ENCODE data around the gene PIEZO2.
A peak's percentile ranks its signal among the peaks of the same experiment; 100 is the strongest.

The PIEZO2 gene

DNA sequence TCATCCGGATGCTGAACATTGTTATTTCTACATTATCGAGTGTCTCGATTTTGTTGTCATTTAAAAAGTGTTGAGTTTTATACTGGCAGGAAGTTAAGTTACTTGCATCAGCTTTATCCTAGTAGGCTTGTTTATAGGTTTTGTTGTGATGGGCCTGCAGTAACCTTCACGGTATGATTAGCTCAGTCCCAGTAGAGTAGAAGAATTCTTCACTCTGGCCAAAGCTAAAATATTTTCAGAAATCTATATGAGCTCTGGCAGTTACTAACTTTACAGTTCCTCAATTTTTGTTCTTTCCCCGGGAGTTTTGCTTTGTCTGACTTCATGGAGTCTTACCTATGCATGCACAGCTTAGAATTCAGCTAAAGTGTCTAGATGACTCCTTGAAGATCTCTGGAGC lies 328.7 kb downstream of the PIEZO2 start:
- Mint-ChIP-seq H3K36me3 (peaks cover 0 to 2% of the 10 kb centered on the region in 2 donors), H3K4me1 (no peaks in the 10 kb centered on the region)

DNA sequence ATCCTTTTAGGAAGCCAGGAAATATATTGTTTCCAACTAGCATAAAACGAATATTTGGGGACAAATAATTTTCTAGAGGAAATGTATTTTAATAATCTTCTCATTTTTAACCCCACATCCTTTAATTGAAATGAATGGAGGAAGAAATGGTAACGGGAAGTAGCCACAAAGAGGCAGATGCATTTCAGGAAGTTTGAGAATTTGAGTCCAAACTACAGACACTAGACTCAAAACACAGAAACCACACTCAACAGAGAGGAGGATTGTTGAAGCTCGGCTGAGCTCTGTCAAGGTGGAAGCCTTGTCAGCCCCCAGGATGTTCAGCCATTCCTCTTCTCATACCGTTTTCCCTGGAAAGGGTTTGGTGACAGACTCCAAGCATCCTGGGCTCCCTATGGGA lies 335.0 kb downstream of the PIEZO2 start:
- Mint-ChIP-seq H3K4me1 (no peaks in the 10 kb centered on the region), H3K36me3 (no peaks in the 10 kb centered on the region), H3K4me3 (no peak overlapping the region), H3K27ac (no peak overlapping the region), H3K9me3 (no peaks in the 10 kb centered on the region), H3K27me3 (peaks cover 0 to 12% of the 10 kb centered on the region in 2 donors)
- no peak for ATAC-seq (replicated peaks)
- no peak for DNase-seq

More for the DNA sequence above, 328.7 kb downstream of the PIEZO2 start:
- Mint-ChIP-seq H3K27ac (no peak overlapping the region), H3K9me3 (peaks cover 9 to 10% of the 10 kb centered on the region in 2 donors), H3K27me3 (peaks cover 15 to 24% of the 10 kb centered on the region in 2 donors), H3K4me3 (no peak overlapping the region)
- ATAC-seq (replicated peaks) (no peak), DNase-seq (no peak)

GRCh38 chr18:10805587-10806118 lies 343.7 kb downstream of the PIEZO2 start:
- Mint-ChIP-seq H3K36me3 (no peaks in the 10 kb centered on the region), H3K9me3 (no peaks in the 10 kb centered on the region), H3K4me1 (no peaks in the 10 kb centered on the region), H3K27me3 (no peaks in the 10 kb centered on the region), H3K4me3 (no peak overlapping the region), H3K27ac (no peak overlapping the region)
- DNase-seq (no peak), ATAC-seq (replicated peaks) (no peak)

GRCh38 chr18:10804126-10804525 lies 345.2 kb downstream of the PIEZO2 start:
- H3K4me3 Mint-ChIP-seq: no peak overlapping the region
- no peaks in the 10 kb centered on the region for H3K4me1 Mint-ChIP-seq
- no peaks in the 10 kb centered on the region for H3K9me3 Mint-ChIP-seq
- no peaks in the 10 kb centered on the region for H3K36me3 Mint-ChIP-seq
- ATAC-seq (replicated peaks) (no peak), DNase-seq (no peak)
- no peaks in the 10 kb centered on the region for H3K27me3 Mint-ChIP-seq
- no peak overlapping the region for H3K27ac Mint-ChIP-seq

- no peak overlapping the region for H3K4me3 Mint-ChIP-seq
- H3K36me3 Mint-ChIP-seq: no peaks in the 10 kb centered on the region
- H3K9me3 Mint-ChIP-seq: no peaks in the 10 kb centered on the region
- no peak for ATAC-seq (replicated peaks)
- H3K4me1 Mint-ChIP-seq: no peaks in the 10 kb centered on the region
- no peak for DNase-seq
- H3K27ac Mint-ChIP-seq: no peak overlapping the region
- H3K27me3 Mint-ChIP-seq: no peaks in the 10 kb centered on the region
These were observed 350.4 kb downstream of the PIEZO2 start for GRCh38 chr18:10798727-10799550.

- DNase-seq (no peak), ATAC-seq (replicated peaks) (no peak)
- no peak overlapping the region for H3K4me3 Mint-ChIP-seq
- peaks cover 0 to 6% of the 10 kb centered on the region in 2 donors for H3K27me3 Mint-ChIP-seq
- H3K4me1 Mint-ChIP-seq: no peaks in the 10 kb centered on the region
- H3K36me3 Mint-ChIP-seq: no peaks in the 10 kb centered on the region
- H3K27ac Mint-ChIP-seq: no peak overlapping the region
- no peaks in the 10 kb centered on the region for H3K9me3 Mint-ChIP-seq
These were observed 351.5 kb downstream of the PIEZO2 start for GRCh38 chr18:10797896-10798295.

DNA sequence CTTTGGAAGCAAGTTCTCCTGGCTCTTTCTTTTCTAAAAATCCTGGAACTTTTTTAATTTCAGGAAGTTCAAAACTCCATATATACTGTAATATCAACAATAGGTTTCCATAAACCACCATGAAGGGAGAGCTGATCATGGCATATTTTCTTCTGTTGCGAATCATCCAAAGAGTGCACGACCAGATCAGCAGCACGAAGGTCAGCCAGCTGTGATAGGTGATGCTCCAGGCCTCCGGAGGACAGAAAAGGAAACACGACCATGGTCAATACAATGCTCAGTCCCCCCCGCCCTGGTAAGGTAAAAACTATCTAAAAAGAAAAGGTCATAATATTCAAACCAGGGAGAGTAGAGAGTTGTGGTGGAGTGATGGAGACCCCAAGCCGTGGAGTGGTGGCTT lies 354.6 kb downstream of the PIEZO2 start:
- H3K36me3 Mint-ChIP-seq: no peaks in the 10 kb centered on the region
- ATAC-seq (replicated peaks) (no peak), DNase-seq (no peak)
- H3K9me3 Mint-ChIP-seq: no peaks in the 10 kb centered on the region
- H3K4me1 Mint-ChIP-seq: no peaks in the 10 kb centered on the region
- H3K27ac Mint-ChIP-seq: no peak overlapping the region
- H3K27me3 Mint-ChIP-seq: peaks cover 9% of the 10 kb centered on the region in 2 donors
- no peak overlapping the region for H3K4me3 Mint-ChIP-seq

- no peak overlapping the region for H3K27ac Mint-ChIP-seq
- DNase-seq: no peak
- no peaks in the 10 kb centered on the region for H3K9me3 Mint-ChIP-seq
- H3K4me3 Mint-ChIP-seq: no peak overlapping the region
- no peaks in the 10 kb centered on the region for H3K4me1 Mint-ChIP-seq
- no peaks in the 10 kb centered on the region for H3K36me3 Mint-ChIP-seq
- no peak for ATAC-seq (replicated peaks)
- H3K27me3 Mint-ChIP-seq: peaks cover 9 to 15% of the 10 kb centered on the region in 2 donors
These were observed 355.5 kb downstream of the PIEZO2 start for GRCh38 chr18:10793730-10794370.

DNA sequence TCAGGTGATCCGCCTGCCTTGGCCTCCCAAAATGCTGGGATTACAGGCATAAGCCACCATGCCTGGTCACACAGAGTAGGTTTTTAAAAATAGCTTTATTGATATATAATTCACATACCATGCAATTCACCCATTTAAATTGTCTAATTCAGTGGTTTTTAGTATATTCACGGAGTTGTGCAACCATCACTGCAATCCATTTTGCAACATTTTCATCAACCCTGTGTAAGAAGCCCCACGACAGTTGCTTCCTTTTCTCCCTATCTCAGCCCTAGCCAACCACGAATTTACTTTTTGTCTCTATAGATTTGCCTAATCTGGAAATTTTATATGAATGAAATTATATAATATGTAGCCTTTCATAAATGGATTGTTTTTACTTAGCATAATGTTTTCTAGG lies 357.2 kb downstream of the PIEZO2 start:
- peaks cover 9 to 16% of the 10 kb centered on the region in 2 donors for H3K27me3 Mint-ChIP-seq
- no peak overlapping the region for H3K27ac Mint-ChIP-seq
- no peak for DNase-seq
- H3K9me3 Mint-ChIP-seq: no peaks in the 10 kb centered on the region
- H3K4me3 Mint-ChIP-seq: no peak overlapping the region
- no peak for ATAC-seq (replicated peaks)
- H3K36me3 Mint-ChIP-seq: no peaks in the 10 kb centered on the region
- H3K4me1 Mint-ChIP-seq: no peaks in the 10 kb centered on the region

DNA sequence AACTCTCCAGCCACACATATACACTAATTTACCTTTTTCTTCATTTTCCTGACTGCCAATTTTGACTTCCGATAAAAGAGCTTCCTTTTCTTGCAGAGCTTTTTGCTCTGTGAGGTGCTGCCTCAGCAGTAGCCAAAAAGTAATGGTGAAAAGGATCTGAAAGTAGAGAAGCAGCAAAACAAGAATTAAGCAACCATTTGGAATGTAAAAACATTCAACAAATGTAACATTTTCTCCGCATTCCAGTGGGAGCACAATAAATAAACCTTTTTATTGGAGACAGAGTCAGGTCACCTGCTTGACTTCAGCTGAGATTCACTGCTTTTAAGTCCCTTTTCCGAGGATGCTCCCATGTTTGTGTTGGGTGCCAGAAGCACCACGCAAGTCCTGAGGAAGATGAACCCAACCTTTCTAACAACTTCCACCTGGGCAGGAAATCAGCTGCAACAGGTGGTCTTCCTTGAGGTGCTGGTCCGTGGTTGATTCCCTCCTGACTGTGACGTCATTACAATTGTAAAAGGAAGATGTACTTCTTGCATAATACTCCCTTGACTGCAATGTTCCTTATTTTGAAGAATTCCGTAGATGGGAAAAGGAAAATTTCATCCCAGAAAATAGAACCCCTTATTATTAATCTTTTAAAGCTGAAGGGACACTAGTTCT lies 358.1 kb downstream of the PIEZO2 start:
- peaks cover 9 to 16% of the 10 kb centered on the region in 2 donors for H3K27me3 Mint-ChIP-seq
- H3K27ac Mint-ChIP-seq: no peak overlapping the region
- no peak for DNase-seq
- H3K4me1 Mint-ChIP-seq: no peaks in the 10 kb centered on the region
- no peaks in the 10 kb centered on the region for H3K9me3 Mint-ChIP-seq
- H3K4me3 Mint-ChIP-seq: no peak overlapping the region
- H3K36me3 Mint-ChIP-seq: no peaks in the 10 kb centered on the region
- no peak for ATAC-seq (replicated peaks)

DNA sequence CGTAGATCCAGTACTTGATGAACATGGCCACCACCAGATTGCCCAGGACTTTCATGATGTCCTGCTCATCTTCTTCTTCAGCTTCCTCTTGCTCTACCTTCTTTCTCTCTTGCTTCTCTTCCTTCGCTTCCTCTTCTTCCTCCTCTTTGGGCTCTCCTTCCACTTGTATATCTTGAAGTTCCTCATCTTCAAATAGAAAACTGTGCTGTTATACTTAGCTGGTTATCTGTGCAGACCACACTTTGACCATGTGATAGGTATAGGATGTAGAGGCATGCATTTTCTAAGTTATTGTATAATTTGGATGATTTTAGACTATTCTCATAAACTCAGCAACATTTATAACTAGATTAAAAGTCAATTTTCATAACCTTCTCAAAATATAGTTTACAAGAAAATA lies 360.2 kb downstream of the PIEZO2 start:
- no peaks in the 10 kb centered on the region for H3K36me3 Mint-ChIP-seq
- peaks cover 26 to 35% of the 10 kb centered on the region in 2 donors for H3K27me3 Mint-ChIP-seq
- peaks cover 2 to 3% of the 10 kb centered on the region in 2 donors for H3K9me3 Mint-ChIP-seq
- H3K27ac Mint-ChIP-seq: no peak overlapping the region
- DNase-seq: no peak
- H3K4me3 Mint-ChIP-seq: no peak overlapping the region
- no peak for ATAC-seq (replicated peaks)
- H3K4me1 Mint-ChIP-seq: no peaks in the 10 kb centered on the region

DNA sequence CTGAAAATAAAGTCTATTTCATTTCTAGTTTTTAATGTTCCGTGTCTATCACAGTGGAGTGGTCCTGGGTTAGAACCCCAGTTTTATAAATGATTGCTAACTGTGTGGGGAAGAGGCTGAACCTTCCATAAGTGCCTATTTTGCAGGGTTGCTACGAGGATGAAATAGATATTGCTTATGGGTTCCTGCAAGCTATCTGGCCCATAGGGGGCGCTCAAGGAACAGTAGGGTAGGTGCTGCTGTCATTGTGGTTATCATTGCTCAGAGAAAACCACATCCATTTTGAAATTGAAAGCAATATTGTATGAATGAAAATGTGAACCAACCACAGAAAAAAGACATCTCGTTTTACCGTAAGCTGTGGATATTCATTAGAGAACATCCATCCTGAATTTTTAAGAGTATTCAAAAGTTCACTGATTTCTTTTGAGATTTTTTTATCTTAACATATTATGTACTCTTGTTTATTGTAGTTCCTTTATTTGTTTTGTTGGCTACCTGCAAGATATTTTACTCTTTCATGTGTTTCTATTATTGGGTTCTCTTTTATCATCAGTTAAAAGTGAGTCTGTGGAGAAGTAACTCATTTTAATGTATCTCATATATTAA lies 362.0 kb downstream of the PIEZO2 start:
- ATAC-seq (replicated peaks): peak; percentile 94 to 97
- Mint-ChIP-seq H3K4me1 (no peaks in the 10 kb centered on the region), H3K36me3 (no peaks in the 10 kb centered on the region), H3K9me3 (peaks cover 2 to 3% of the 10 kb centered on the region in 2 donors), H3K27ac (no peak overlapping the region), H3K4me3 (no peak overlapping the region), H3K27me3 (peaks cover 21 to 38% of the 10 kb centered on the region in 2 donors)
- peak; percentile 64 for DNase-seq

- H3K27me3 Mint-ChIP-seq: peaks cover 17 to 30% of the 10 kb centered on the region in 2 donors
- DNase-seq (no peak), ATAC-seq (replicated peaks) (no peak)
- H3K4me3 Mint-ChIP-seq: no peak overlapping the region
- H3K27ac Mint-ChIP-seq: no peak overlapping the region
- no peaks in the 10 kb centered on the region for H3K4me1 Mint-ChIP-seq
- no peaks in the 10 kb centered on the region for H3K36me3 Mint-ChIP-seq
- H3K9me3 Mint-ChIP-seq: peaks cover 2 to 3% of the 10 kb centered on the region in 2 donors
These were observed 363.6 kb downstream of the PIEZO2 start for GRCh38 chr18:10785798-10786197.

DNA sequence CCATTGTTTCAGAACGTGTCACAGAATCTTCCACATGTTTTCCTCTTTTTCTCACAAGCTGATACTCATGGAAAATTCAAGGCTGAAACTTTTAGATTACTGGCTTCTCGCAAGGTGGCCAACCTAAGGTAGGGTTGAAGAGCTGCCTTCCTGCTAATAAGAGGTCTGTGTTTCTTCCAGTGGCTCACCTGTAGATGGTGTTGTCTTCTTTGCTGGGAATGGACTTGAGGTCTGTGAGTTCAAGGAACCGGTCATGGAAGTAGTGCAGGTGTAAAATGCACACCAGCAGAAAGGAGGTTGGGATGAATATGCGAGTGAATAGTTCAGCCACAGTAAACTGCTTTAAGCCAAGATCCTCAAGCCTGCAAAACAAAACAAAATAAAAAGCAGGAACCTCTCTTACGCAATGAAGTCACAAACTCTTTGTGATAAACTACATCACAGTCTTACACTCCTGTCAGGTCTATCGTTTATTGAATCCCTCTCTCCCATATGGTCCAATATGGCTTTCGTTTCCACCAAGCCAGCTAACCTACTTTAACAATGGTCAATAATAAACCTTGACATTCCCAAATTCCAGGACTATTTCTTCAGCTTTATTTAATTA lies 364.7 kb downstream of the PIEZO2 start:
- no peaks in the 10 kb centered on the region for H3K4me1 Mint-ChIP-seq
- peaks cover 19 to 31% of the 10 kb centered on the region in 2 donors for H3K27me3 Mint-ChIP-seq
- peaks cover 2 to 3% of the 10 kb centered on the region in 2 donors for H3K9me3 Mint-ChIP-seq
- no peak overlapping the region for H3K27ac Mint-ChIP-seq
- H3K36me3 Mint-ChIP-seq: no peaks in the 10 kb centered on the region
- H3K4me3 Mint-ChIP-seq: no peak overlapping the region
- ATAC-seq (replicated peaks): no peak
- no peak for DNase-seq
